ENCODE results near the gene SLC35F3.

GRCh38 chr1:233940908-233941307 is 36.4 kb downstream of the SLC35F3 start:
- no peak for TF ChIP-seq CTCF (IDR thresholded peaks at IDR 0.05)
- TF ChIP-seq EP300 (IDR thresholded peaks at IDR 0.05): no peak
- TF ChIP-seq POLR2A (IDR thresholded peaks at IDR 0.05): no peak
- TF ChIP-seq POLR2AphosphoS5 (IDR thresholded peaks at IDR 0.05): no peak

Measured in suprapubic skin (tissue), 4 donors.